Measurements from ENCODE around the gene GALK2. TPM values are rescaled to one million over a fixed set of nuclear protein-coding genes. Genes with fewer than 3 reads are reported as not detected.

The GALK2 gene
- polyA plus RNA-seq, 2 of the 4 experiments (the other 2 are of a cell fraction) = 26.8 to 40.5 TPM

GRCh38 chr15:49239105-49239504 is 69.1 kb downstream of the GALK2 start:
- no peak overlapping the region for H3K27ac ChIP-seq
- ATAC-seq (no peak), FAIRE-seq (no peak), DNase-seq (ENCODE audit: low read depth in 1 of 2, low spot score in 1 of 2) (no peak)
- no peak overlapping the region for H3K4me2 ChIP-seq
- 0 out of 3 replicates have a peak, but pooled peaks cover 3% of the 10 kb centered on the region for H3K4me1 ChIP-seq
- WGBS (ENCODE audit: missing lambda C conversion rate) = 100% methylated on average over 1 of the region's 1 CpG
- POLR2A ChIA-PET = no interaction called here
- CTCF ChIA-PET = no interaction called here
- no peaks in the 10 kb centered on the region for H3K9me3 ChIP-seq
- H3K4me3 ChIP-seq = no peak overlapping the region
- TF ChIP-seq NR3C1 (IDR thresholded peaks at IDR 0.05) (no peak), PHF8 (IDR thresholded peaks at IDR 0.05; ENCODE audit: borderline replicate concordance, low read depth) (no peak), MYC (IDR thresholded peaks at IDR 0.05; ENCODE audit: borderline replicate concordance, low read length) (no peak), SREBF2 (IDR thresholded peaks at IDR 0.05) (no peak), RAD21 (conservative IDR thresholded peaks at IDR 0.05 in 1 of 2, IDR thresholded peaks at IDR 0.05 in 1 of 2) (no peak), CEBPB (IDR thresholded peaks at IDR 0.05) (no peak), RARB (CRISPR knock-in tag; IDR thresholded peaks at IDR 0.05) (no peak), TFCP2L1 (CRISPR knock-in tag; IDR thresholded peaks at IDR 0.05) (no peak), MAZ (IDR thresholded peaks at IDR 0.05; ENCODE audit: borderline replicate concordance, low read depth, low read length) (no peak), EHMT2 (IDR thresholded peaks at IDR 0.05; ENCODE audit: low read depth) (no peak), HOXB13 (CRISPR knock-in tag; IDR thresholded peaks at IDR 0.05; ENCODE audit: low read depth) (no peak)

GRCh38 chr15:49242820-49243219 is 72.8 kb downstream of the GALK2 start:
- no peak overlapping the region for H3K27ac ChIP-seq
- H3K4me3 ChIP-seq = no peak overlapping the region
- no peak overlapping the region for H3K4me2 ChIP-seq
- ChIA-PET POLR2A (no interaction called here), CTCF (interaction anchor here (1.4 kb wide), 2 partner anchors 761 to 809 kb away, joined by 3 to 5 read pairs; no protein-coding TSS in a partner anchor)
- TF ChIP-seq POLR2AphosphoS2 (conservative IDR thresholded peaks at IDR 0.05; ENCODE audit: low read length) (no peak), KDM1A (IDR thresholded peaks at IDR 0.05; ENCODE audit: low read depth) (no peak), MAFK (IDR thresholded peaks at IDR 0.05; ENCODE audit: partially characterized antibody) (no peak), NFE2L2 (conservative IDR thresholded peaks at IDR 0.05; ENCODE audit: low read length) (no peak), HOXA7 (CRISPR knock-in tag; IDR thresholded peaks at IDR 0.05) (no peak), FOXS1 (CRISPR knock-in tag; IDR thresholded peaks at IDR 0.05) (no peak), ZFP36 (IDR thresholded peaks at IDR 0.05; ENCODE audit: borderline replicate concordance, partially characterized antibody) (no peak), EP300 (IDR thresholded peaks at IDR 0.05) (no peak), CHD4 (IDR thresholded peaks at IDR 0.05; ENCODE audit: borderline replicate concordance) (no peak), SREBF2 (IDR thresholded peaks at IDR 0.05) (no peak), TFCP2L1 (CRISPR knock-in tag; IDR thresholded peaks at IDR 0.05) (no peak), KDM5A (IDR thresholded peaks at IDR 0.05) (no peak)
- TF ChIP-seq, protein P1, sequence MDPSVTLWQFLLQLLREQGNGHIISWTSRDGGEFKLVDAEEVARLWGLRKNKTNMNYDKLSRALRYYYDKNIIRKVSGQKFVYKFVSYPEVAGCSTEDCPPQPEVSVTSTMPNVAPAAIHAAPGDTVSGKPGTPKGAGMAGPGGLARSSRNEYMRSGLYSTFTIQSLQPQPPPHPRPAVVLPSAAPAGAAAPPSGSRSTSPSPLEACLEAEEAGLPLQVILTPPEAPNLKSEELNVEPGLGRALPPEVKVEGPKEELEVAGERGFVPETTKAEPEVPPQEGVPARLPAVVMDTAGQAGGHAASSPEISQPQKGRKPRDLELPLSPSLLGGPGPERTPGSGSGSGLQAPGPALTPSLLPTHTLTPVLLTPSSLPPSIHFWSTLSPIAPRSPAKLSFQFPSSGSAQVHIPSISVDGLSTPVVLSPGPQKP (IDR thresholded peaks at IDR 0.05; ENCODE audit: low read depth, low read length) = no peak
- no peaks in the 10 kb centered on the region for H3K9me3 ChIP-seq
- FAIRE-seq = no peak
- 74% methylated on average over 2 of the region's 2 CpGs for WGBS (ENCODE audit: missing lambda C conversion rate)
- no peak for DNase-seq (ENCODE audit: low read depth in 1 of 2, low spot score in 1 of 2)
- H3K4me1 ChIP-seq = no peaks in the 10 kb centered on the region
- ATAC-seq = no peak

DNA sequence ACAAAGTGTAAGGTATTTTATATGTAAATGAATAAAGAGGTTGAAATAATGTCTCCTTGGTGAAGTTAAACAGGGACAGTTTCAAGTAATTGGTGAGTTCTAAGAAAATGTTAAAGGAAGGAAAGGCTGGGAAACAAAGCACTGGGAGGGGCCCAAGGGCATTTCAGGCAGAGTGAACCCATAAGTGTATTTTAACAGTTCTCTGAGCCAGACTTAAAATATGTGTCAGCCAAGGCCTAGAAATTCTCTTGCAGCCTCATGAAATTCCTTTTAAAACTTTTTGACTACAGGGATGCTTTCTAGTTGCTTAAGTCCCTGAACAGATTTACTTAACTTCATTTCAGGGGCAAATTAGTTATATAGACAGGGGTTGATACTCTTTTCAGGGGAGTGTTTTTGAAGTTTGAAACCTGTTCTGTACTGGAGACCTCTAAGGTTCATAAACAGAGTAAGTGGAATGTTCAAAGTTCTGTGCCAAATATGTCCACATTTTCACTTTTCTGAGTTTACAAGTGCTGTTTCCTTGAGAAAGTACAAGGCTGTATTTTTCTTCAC is 77.6 kb downstream of the GALK2 start:
- H3K4me3 ChIP-seq = no peak overlapping the region
- CTCF ChIA-PET = interaction anchor here (1.6 kb wide), 1 partner anchor 12 kb away, joined by 5 read pairs; no protein-coding TSS in a partner anchor
- DNase-seq (ENCODE audit: low read depth in 1 of 2, low spot score in 1 of 2) (no peak), FAIRE-seq (no peak), ATAC-seq (no peak)
- H3K4me2 ChIP-seq = no peak overlapping the region
- H3K4me1 ChIP-seq = no peaks in the 10 kb centered on the region
- H3K27ac ChIP-seq = no peak overlapping the region
- POLR2A ChIA-PET = no interaction called here
- TF ChIP-seq NPAS2 (CRISPR knock-in tag; IDR thresholded peaks at IDR 0.05; ENCODE audit: borderline replicate concordance) (no peak), HEYL (CRISPR knock-in tag; IDR thresholded peaks at IDR 0.05) (no peak), NR3C1 (IDR thresholded peaks at IDR 0.05) (no peak), ZSCAN20 (CRISPR knock-in tag; IDR thresholded peaks at IDR 0.05) (no peak), MAZ (IDR thresholded peaks at IDR 0.05; ENCODE audit: borderline replicate concordance, low read depth, low read length) (no peak), KDM5A (IDR thresholded peaks at IDR 0.05) (no peak), HOXA7 (CRISPR knock-in tag; IDR thresholded peaks at IDR 0.05) (no peak), EP300 (IDR thresholded peaks at IDR 0.05) (no peak), RAD21 (conservative IDR thresholded peaks at IDR 0.05 in 1 of 2, IDR thresholded peaks at IDR 0.05 in 1 of 2) (no peak), REST (IDR thresholded peaks at IDR 0.05) (no peak), POLR2A (IDR thresholded peaks at IDR 0.05; ENCODE audit: low read length) (no peak), ZNF302 (CRISPR knock-in tag; IDR thresholded peaks at IDR 0.05) (no peak), ZC3H11A (IDR thresholded peaks at IDR 0.05) (no peak)
- no peaks in the 10 kb centered on the region for H3K9me3 ChIP-seq
